NOMO-1 (cell line): ENCODE data around the gene CD2BP2.

Experiments
- DNase-seq, 2 experiments: peaks; one replicate each; lab custom pipeline; 2025; ENCODE audit not compliant: unreplicated experiment in 2 of 2; lab: John Stamatoyannopoulos, UW

The CD2BP2 gene

GRCh38 chr16:30379158-30379783, 24.2 kb upstream of the CD2BP2 start:
- DNase-seq = no peak

GRCh38 chr16:30378236-30379157, 23.4 kb upstream of the CD2BP2 start:
- DNase-seq = peak; percentile 94 to 95

GRCh38 chr16:30377812-30378235, 22.7 kb upstream of the CD2BP2 start:
- peak; percentile 87 to 91 for DNase-seq

- DNase-seq = peak; percentile 70 to 78
Measured at GRCh38 chr16:30377050-30377811, 22.1 kb upstream of the CD2BP2 start.

GRCh38 chr16:30376461-30376902, 21.4 kb upstream of the CD2BP2 start:
- DNase-seq = no peak

GRCh38 chr16:30375864-30376263, 20.8 kb upstream of the CD2BP2 start:
- no peak for DNase-seq

- no peak for DNase-seq
Measured at GRCh38 chr16:30374538-30374937, 19.4 kb upstream of the CD2BP2 start, which contains the start of gene MYL11. TSS of gene MYL11 (plus strand) at chr16:30374802. CDS start at chr16:30374858, 56 bp downstream.

GRCh38 chr16:30372725-30373124, 17.6 kb upstream of the CD2BP2 start:
- no peak for DNase-seq

GRCh38 chr16:30372038-30372712, 17.1 kb upstream of the CD2BP2 start:
- no peak for DNase-seq

- no peak for DNase-seq
Measured at GRCh38 chr16:30371248-30371816, 16.2 kb upstream of the CD2BP2 start.

- DNase-seq = peak; percentile 100
Measured at GRCh38 chr16:30370456-30371247, 15.5 kb upstream of the CD2BP2 start, which contains the start of gene TBC1D10B. TSS of gene TBC1D10B (minus strand) at chr16:30370494. CDS start at chr16:30370183, 311 bp downstream.

- no peak for DNase-seq
Measured at GRCh38 chr16:30369938-30370455, 14.9 kb upstream of the CD2BP2 start.

- DNase-seq = no peak
Measured at GRCh38 chr16:30369091-30369937, 14.2 kb upstream of the CD2BP2 start.

GRCh38 chr16:30368792-30369090, 13.6 kb upstream of the CD2BP2 start:
- peak in 1 of 2 experiments; percentile 12 for DNase-seq

GRCh38 chr16:30368122-30368791, 13.1 kb upstream of the CD2BP2 start:
- peak; percentile 66 to 69 for DNase-seq

GRCh38 chr16:30367349-30368009, 12.4 kb upstream of the CD2BP2 start:
- DNase-seq = no peak

- no peak for DNase-seq
Measured at GRCh38 chr16:30366511-30366910, 11.4 kb upstream of the CD2BP2 start.
